ENCODE measurements around the gene UTS2R.

GRCh38 chr17:82405051-82405450, 33.5 kb downstream of the UTS2R start:
- no peak for TF ChIP-seq POLR2A (IDR thresholded peaks at IDR 0.05)
- TF ChIP-seq CTCF (IDR thresholded peaks at IDR 0.05): no peak
- TF ChIP-seq POLR2AphosphoS5 (IDR thresholded peaks at IDR 0.05): no peak
- TF ChIP-seq EP300 (IDR thresholded peaks at IDR 0.05): no peak
